Fibroblast of upper back skin (primary cell): Measurements from ENCODE around the gene ARRDC2.
"Not testable (repeated sequence)": the region's sequence is repeated elsewhere in the genome, so short reads cannot be mapped to it uniquely, and the experiment has no call there.

Source experiments
- DNase-seq: peaks from one replicate; pipeline ENCODE4 v3.0.0-alpha.2; 2013

The ARRDC2 gene

DNA sequence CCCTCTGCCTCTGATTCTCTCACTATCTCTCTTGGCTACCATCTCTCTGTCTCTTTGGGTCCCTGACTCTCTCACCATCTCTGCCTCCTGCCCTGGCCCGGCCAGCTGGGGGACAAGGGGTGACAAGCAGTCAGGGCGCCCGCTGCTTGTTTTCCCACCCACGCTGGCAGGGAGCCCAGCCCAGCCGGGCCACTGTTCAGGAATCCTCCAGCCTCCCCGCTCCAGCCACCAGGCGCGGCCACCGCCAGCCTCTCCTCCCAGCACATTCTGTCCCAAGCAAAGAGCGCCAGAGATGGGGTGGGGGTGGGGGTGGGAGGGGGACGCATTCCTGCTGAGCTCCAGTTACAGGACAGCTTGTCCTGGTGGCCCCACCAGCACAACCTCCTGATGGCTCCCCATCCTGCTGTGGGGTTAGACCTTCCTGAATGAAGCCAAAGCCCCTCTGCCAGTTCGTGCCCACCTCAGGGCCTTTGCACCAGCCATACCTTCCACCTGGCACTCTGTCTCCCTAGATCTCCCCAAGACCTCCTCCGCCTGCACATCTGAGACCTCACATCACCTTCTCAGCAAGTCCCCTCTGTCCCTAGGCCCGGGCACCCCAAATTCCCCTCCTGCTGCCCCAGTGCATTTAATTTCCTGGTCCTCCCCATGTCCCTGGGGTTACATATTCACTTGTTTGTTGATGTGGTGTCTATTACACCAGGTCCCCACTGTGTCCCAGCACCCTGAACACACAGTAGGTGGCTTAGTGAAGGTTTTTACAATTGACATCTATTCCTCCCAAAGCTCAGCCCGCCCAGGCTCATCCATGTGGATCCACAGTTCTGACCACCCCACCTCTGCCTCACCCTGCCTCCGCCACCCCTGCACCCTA, 12.5 kb downstream of the ARRDC2 start:
- DNase-seq = peak; percentile 19

DNA sequence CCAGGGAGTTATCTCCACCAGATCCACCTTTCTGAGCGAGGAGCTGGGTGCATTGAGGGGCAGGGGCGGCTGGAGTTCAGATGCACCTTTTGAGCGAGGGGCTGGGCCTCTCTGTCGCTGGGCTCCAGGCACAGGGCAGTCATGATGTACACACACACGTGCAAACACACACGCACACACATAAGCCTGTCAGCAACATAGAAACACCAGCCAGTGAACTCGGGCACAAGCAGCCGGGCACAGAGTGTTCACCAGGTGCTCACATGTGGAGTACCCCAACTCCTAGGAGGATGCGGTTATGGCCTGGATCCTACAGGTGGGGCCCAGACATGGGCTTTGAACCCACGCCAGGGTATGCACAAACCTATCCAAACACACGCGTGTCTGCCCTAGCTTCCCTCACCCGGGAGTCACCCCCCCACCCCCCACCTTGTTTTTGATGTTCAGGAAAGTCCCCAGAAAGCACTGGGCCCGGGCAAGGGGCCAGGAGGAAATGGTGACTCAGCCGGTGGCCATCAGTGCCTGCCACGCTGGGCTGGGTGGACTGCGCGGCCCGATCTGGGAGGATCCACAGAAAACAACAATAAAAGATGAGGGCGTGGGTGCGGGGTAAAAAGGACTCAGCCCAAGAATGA, 13.3 kb downstream of the ARRDC2 start:
- DNase-seq = peak; percentile 83

DNA sequence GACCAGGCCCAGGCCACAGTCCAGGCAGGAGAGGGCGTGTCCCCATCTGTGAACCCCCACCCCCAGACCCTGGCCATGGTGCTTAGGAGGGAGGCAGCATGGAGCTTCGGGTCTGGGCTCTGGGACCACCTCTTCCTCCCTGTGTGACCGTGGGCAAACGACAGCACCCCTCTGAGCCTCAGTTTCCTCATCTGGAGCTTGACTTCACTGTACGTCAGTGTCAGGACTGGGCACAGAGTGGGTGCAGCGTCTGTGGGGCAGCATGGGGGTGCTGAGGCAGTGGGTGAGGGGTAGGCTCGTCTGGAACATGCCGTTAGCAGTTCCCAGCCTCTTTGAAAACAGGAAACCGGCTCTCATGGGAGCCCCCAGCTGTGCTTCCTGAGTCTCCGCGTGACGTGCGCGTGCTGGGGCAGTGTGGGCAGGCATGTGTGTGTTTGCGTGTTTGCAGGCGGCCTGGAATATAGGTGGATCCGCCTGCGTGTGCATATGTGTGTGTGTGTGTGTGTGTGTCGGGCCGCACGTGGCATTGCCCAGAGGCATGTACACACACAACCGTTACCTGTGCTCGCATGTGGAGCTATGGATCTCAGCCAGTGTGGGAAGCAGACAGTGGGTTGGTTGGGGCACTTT, 15.8 kb downstream of the ARRDC2 start:
- peak; percentile 72 for DNase-seq

DNA sequence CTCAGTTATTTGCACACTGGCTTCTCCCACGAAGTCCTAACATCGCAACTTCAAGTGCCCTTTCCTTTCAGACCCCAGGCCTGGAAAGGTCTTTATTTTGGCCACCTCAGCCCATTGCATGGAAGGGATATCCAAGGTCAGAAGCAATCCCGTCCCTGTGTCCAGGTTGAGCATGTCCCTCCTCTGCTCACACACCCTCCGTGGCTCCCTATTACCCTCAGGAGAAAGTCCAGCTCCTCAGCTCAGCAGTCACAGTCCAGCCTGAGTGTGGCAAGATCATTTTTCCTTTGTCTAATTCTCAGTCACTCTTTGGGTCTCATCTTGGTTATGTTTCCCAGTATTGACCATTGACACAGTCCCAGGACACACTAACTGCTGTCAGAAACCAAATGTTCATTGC, 19.2 kb downstream of the ARRDC2 start:
- DNase-seq = no peak

DNA sequence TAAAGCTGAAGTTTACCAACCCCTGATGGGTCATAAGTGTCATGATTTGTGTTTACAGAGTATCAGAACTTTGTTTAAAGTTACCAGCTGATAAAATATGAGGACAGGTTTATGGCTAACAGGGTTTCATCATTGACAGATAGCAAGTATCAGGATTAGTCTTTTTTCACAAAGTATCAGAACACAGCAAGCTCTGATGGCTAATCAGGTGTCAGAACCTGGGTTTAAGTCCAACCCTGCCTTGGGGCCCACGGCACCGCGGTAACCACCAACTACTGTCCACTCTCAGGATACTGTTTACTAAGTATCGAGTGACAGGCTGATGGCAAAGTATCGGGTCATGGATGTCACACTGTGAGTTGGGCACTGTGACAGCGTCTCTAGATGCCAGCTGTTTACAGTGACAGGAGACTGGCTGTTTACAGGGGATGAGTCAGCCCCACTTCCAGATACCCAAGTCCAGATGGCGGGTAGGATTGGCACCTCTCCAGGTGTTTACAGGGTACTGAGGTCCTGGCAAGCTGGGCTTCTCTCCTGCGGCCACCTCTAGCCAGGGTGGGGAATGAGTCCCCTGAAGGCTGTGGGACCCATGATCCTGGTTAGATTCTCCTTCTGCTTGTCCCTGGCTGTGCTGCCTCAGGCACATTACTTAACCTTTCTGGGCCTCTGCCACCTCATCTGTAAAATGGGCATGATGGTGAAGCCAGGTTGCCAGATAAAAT, 21.8 kb downstream of the ARRDC2 start:
- no peak for DNase-seq

DNA sequence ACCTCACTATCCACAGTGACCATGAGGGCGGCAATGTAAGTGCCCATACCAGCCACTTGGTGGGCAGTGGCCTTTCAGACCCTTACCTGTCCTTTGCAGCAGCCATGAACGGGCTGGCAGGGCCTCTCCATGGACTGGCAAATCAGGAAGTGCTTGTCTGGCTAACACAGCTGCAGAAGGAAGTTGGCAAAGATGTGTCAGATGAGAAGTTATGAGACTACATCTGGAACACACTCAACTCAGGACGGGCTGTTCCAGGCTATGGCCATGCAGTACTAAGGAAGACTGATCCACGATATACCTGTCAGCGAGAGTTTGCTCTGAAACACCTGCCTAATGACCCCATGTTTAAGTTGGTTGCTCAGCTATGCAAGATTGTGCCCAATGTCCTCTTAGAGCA, 23.4 kb downstream of the ARRDC2 start:
- not testable (repeated sequence) for DNase-seq

DNA sequence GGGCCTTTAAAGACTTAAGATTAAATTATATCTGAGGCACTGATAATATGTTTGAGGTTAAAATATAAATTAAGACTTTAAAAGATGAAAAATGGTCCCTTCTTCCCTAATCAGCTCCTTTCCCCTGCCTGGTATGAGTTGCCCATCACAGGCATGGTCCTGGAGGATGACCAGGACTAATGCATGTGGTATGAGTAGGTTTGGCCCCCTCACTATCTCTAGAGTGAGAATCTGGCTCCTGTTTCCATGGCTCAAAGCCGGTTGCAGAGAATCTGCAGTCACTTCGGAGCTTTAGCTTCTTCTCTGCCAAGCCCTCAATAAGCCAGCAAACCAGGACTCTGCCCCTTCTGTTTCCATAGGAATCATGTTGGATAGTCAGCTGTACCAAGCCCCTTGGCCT, 24.1 kb downstream of the ARRDC2 start:
- not testable (repeated sequence) for DNase-seq

DNA sequence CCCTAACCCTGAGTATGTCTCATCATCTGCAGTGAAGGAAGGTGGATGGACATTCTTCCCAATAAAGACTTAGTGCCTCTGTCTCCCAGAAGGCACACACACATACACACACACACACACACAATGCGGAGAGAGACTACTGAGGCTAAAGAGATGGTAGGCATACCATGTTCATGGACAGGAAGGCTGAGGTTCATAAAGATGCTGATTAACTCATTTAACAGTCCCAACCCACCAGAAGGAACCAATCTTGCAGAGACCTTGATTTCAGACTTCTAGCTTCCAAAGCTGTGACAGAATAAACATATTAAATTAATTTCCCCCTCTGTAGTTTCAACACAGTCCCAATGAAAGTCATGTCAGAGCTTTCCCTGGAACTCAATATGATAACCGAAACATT, 33.1 kb downstream of the ARRDC2 start:
- no peak for DNase-seq

DNA sequence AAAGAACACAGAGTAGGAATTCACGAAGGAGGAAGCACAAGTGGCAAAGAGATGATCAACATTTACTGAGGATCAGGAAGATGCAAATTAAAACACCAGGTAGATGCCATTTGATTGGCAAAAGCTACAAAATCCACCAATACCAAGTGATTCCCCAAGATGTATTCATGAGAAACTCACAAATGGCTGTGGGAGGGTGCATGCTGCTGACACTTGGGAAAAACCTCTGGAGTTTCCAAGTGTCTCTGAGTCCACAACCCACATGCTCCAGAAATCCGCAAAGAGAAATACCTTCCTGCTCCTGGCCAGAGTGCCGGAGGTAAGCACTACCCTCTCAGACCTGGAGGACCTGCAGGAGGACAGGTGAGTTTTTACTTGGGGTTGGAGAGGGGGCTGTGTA, 35.7 kb downstream of the ARRDC2 start:
- DNase-seq = no peak

DNA sequence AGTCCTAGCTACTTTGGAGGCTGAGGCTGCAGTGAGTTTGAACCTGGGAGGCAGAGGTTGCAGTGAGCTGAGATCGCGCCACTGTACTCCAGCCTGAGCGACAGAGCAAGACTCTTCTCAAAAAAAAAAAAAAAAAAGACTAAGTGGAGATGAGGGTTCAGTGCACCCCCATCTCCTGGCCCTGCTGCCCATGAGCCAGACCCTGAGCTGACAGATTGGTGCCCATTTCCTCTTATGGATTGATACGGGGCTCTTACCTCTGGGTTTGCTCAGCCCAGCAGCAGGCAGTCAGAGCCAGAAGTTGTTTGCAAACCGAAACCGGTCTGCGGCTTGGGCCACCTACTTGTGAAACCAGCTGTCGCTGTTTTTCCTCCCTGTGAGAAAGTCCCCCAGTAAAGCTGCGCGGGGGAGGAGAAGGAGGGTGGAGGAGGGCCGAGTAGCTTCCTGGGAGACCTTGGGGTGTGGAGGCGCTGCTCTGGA, 36.9 kb downstream of the ARRDC2 start:
- peak; percentile 54 for DNase-seq

DNA sequence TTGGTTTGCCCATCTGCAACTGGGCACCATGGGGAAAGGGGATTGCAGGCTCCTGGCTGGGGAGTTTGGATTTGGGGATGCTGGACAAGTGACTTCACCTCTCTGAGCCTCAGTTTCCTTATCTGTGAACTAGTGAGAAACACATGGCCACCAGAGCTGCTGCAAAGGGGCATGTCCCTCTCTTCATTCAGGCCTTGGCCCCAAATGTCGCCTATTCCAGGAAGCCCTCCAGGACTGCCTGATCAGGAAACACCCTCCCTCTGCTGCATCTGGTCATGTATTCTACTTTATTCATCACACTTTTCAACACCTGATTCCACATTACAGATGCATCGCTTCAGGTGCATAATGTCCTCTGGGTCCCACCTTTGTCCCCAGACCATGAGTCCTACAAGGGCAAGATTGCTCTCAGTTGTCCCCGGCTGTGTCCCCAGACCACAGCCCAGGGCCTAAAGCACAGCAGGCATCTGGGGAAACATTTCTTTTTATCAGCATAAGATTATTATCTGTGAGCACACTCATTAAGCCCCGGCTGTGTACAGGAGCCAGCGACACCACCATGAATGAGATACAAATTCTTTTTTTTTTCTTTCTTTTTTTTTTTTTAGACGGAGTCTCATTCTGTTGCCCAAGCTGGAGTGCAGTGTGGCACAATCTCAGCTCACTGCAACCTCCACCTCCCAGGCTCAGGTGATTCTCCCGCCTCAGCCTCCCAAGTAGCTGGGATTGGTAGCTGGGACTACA, 37.5 kb downstream of the ARRDC2 start:
- no peak for DNase-seq

DNA sequence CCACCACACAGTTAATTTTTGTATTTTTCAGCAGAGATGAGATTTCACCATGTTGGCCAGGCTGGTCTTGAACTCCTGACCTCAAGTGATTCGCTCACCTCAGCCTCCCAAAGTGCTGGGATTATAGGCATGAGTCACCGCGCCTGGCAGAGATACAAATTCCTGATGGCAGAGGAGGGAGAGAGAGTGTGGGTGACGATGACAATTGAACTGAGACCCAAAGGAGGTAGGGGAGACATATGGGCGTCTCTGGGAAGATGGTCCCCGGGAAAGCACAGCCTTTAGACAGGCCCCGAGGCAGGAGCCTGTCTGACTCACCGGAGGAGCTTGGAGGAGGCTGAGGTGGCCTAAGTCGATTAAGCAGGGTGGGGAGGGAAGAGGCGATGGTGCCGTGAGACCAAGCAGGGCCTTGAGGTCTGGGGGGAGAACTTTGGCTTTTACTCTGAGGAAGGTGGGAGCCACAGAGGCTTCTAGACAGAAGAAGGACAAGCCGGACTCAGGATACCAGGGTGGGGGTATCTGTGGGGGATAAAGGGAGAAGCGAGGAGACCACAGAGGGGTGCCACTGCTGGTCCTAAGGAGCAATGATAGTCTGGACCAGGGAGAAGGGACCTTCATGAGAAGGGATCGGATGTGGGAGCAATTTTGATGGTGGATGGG, 38.2 kb downstream of the ARRDC2 start:
- DNase-seq = peak; percentile 89

DNA sequence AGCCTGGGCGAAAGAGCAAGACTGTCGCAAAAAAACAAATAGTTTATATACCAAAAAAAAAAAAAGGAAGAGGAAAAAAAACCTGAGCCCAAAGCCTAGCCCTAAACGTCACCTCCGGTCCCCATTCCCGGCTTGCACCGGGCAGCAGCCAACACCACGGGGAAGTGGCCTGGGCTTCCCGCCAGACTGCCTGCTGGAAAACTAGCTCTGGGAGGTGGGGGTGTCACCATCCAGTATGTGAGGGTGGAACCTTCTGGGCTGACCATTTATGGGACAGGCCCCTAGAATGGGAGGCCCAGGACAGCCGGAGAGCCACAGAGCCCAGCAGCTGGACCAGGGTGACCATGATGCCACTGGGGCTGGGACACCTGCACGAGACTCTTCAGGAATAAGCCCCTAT, 41.4 kb downstream of the ARRDC2 start:
- no peak for DNase-seq

DNA sequence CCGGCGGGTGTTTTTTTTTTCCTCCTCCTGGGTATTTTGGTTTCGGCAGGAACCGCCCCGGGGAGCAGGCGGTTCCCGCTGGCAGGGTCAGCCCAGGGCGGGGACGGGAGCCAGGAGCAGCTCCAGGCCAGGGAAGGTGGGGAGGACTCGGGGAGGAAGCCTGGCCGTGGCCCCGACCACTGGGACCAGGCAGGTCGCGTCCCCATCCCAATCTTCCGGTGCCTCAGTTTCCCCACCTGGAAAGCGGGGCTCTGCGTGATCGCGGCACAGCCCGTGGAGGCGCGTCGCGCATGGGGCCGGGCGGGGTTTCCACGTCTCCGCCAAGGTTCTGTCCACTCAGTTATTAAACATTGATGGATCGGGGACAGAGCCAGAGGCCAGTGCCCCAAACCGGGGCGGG, 43.9 kb downstream of the ARRDC2 start:
- DNase-seq = no peak

DNA sequence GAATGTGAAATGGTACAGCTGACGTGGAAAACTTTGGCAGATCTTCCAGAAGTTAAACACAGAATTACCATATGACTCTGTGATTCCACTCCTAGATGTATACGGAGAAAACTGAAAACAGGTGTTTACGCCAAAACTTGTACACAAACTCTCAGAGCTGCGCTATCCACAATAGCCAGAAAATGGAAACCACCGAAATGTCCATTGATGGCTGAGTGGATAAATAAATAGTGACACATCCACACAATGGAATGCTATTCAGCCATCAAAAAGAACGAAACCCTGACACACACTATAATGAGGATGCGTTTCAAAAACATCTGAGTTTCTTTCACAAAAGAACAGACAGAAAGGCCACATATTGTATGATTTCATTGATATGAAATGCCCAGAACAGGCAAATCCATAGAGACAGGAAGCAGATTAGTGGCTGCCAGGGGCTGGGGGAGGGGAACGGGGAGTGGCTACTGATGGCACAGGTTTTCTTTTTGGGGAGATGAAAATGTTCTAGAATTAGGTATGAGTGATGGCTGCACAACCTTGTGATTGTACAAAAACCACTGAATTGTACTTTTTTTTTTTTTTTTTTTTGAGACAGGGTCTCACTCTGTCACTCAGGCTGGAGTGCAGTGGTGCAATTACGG, 45.7 kb downstream of the ARRDC2 start:
- DNase-seq = peak; percentile 50

DNA sequence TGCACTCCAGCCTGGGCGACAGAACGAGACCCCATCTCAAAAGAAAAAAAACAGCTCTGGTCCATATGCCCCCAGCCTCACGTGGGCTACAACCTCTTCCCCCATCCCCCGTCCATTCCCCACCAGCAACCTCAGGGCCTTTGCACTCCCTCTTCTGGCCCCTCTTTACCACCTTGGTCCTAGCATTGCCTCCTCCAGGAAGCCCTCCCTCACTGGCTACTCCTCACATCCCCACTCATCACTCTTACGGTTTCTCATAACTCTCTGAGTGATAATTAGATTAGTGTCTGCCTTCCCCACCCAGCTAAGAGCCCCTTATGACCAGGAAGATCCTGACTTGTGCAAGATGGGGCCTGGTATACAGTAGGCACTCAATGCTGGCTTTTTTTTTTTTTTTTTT, 48.0 kb downstream of the ARRDC2 start:
- no peak for DNase-seq

DNA sequence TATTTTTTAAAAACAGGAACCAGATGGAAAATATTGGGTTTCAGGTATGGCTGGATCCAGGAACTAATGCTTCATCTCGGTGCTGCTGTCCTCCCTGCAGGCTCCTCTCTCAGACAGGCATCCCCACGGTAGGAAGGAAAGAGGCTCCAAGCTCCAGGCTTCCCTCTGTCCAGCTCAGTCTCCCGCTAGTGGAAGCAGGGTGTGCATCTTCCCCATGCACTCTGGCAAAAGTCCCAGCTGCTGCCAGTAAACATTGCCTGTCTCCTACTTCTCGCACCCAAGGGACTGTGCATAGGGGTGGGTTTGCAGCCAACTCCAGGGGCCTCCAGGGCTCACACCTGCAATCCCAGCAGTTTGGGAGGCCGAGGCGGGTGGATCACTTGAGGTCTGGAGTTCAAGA, 49.6 kb downstream of the ARRDC2 start:
- DNase-seq = no peak

DNA sequence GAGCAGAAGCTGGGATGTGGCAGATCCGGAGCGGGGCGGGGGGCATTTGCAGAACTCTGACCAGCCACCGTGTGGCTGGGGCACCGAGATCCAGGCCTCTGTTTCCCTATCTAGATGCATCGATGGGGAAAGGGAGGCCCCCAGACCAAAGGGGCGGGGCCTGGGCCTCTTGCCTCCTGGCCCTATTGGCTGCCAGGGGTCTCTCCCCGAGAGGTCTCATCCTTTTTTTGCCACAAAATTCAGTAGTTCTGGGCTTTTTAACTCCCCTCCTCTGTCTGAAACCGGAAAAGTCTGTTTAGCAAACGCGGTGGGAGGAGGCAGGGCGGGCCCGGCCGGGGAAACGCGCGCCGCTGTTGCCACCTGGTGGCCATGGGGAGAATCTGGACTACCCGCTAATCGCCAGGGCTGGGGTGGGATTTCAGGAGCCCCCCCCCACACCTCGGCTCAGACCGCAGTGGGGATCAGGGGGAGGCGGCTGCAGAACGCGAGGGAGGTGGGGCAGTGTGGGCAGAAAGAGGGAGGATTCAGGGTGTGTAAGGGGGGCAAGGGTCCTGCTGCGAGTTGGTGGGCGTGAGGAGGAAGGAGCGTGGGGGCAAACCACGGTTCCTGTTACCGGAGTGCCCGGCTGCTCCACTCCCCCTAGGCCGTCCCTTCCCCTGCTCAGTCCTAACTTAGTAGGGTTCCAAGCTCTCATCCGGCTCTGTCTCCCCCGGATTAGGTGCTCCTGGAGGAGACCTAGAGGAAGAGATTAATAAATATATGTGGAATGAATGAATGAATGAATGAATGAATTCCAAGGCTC, 50.4 kb downstream of the ARRDC2 start:
- DNase-seq = peak; percentile 75

DNA sequence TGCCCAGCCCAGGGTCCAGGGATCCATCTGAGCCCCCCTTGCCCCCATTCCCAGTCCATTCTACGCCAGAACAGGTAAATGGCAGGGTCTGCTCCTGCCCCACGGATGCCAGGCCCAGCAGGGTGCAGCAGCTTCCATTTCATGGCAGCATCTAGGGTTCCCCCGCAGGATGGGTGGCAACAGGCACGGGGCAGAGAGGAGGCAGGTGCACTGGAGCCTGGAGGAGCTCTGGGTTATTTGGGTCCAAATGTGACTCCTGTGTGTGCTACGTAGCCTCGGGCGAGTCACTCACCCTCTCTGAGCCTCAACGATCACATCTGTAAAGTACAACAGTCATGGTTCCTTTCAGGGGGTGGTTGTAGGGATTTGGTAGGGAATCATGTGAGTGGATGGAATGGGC, 51.3 kb downstream of the ARRDC2 start:
- no peak for DNase-seq

DNA sequence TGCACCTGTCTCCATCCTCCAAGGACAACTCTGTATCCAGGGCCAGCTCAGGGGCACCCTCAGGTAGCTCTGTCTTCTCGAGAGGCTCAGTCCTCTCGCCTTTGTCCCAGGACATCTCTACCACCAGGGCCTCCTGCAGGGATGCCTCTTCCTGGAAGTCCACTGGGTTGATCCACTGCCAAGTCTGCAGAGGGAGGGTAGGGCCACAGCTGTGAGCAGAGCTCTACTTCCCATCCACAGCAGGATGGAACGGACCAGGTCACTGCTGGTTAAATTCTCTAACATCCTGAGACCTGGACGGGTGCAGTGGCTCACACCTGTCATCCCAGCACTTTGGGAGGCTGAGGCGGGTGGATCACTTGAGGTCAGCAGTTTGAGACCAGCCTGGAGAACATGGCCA, 51.9 kb downstream of the ARRDC2 start:
- DNase-seq = no peak

DNA sequence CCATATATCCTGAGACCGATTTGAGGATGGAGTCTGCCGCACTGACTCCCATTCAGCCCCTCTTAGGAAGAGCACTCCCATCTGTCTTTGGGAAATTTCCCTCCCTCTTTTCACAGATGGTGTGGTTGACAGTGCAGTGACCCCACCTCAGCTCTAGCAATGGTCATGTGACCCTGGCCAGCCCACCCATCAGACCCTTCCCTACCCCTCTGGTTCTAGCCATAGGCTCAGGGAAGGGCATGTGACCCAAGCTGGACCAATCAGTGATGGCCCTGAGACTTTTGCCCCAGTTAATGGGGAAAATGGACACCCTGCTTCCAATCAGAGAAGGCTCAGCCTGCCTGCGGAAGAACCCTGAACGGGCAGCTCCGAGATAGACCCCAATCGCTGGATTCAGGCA, 52.5 kb downstream of the ARRDC2 start:
- no peak for DNase-seq
